Suprapubic skin (tissue), 4 donors: ENCODE measurements around the gene DCAF8L2. TPM values are rescaled to one million over a fixed set of nuclear protein-coding genes. Genes with fewer than 3 reads are reported as not detected.
"Not testable (repeated sequence)": the region's sequence is repeated elsewhere in the genome, so short reads cannot be mapped to it uniquely, and the experiment has no call there.

Source experiments
- DNase-seq, 2 donors: peaks; one replicate each; pipeline ENCODE4 v3.0.0-alpha.2; 2019; ENCODE audit warnings: low spot score in 2 of 2
- H3K27ac ChIP-seq: fragments of 200-600 bp; sonication (generic); one replicate; pipeline ENCODE4 v1.5.1; 2019
- H3K27me3 ChIP-seq: fragments of 200-600 bp; sonication (generic); one replicate; pipeline ENCODE4 v1.5.1; 2019
- H3K36me3 ChIP-seq: fragments of 200-600 bp; sonication (generic); one replicate; pipeline ENCODE4 v1.5.1; 2019
- H3K4me1 ChIP-seq: fragments of 200-600 bp; sonication (generic); one replicate; pipeline ENCODE4 v1.5.1; 2019
- H3K4me3 ChIP-seq: fragments of 200-600 bp; sonication (generic); one replicate; pipeline ENCODE4 v1.5.1; 2019; ENCODE audit warnings: mild to moderate bottlenecking
- H3K9me3 ChIP-seq: fragments of 200-600 bp; sonication (generic); one replicate; pipeline ENCODE4 v1.5.1; 2019
- EP300 ChIP-seq: sonication (generic); formaldehyde crosslinking; IDR thresholded peaks from one replicate; pipeline ENCODE4 v1.6.1; 2017; ENCODE audit warnings: antibody characterized with exemption
- POLR2A ChIP-seq, 2 donors: fragments of 450-650 bp; IDR thresholded peaks; one replicate each; pipeline ENCODE4 v1.6.1; 2017; ENCODE audit warnings: antibody characterized with exemption in 2 of 2, mild to moderate bottlenecking in 2 of 2, moderate library complexity in 2 of 2
- POLR2AphosphoS5 ChIP-seq, 3 donors: sonication (generic); formaldehyde crosslinking; IDR thresholded peaks; one replicate each; pipeline ENCODE4 v1.6.1; 2017; ENCODE audit warnings: antibody characterized with exemption in 3 of 3
- WGBS: methylation state at CpG from one replicate; pipeline ENCODE4 v1.1.5; 2018; 5-methylcytosine and 5-hydroxymethylcytosine counted together
- total RNA-seq, 4 donors: library from RNA; depleted of rRNA; stranded (reverse); fragments of >200 nt; gene quantifications; one replicate each; pipeline ENCODE4 v1.1.0, GENCODE V29; 2016
- TF ChIP-seq, protein P1 (sequence below), 2 donors: fragments of 200-600 bp in 1 of 2; fragments of 450-650 bp in 1 of 2; sonication (generic) in 1 of 2; IDR thresholded peaks; one replicate each; pipeline ENCODE4 v1.5.1; 2016 to 2019; ENCODE audit warnings: antibody characterized with exemption in 2 of 2, mild to moderate bottlenecking in 1 of 2, moderate library complexity in 1 of 2

DCAF8L2 gene
- total RNA-seq, 4 donors from 2014 or later, result not detected

DNA sequence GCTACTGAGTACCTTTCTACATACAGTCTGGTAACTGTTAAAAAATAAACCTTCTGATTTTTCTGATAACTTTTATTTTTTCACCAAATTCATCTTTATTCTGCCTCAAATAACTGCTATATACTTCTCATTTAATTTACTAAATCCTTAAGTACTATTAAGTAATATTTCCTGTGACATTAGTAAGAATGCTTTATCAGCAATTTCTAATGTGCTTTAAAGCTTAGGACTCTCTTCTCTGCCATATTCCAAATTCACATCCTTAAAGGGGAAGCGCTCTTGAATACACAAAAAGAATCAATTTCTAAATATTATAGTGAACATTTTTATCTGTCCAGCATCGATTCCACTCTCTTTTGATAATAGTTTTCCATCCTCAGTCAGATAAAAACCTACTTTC, 81.1 kb downstream of the DCAF8L2 start:
- no peak for DNase-seq
- 62% methylated on average over 2 of the region's 2 CpGs for WGBS
- TF ChIP-seq POLR2A (IDR thresholded peaks at IDR 0.05) (no peak), EP300 (no peak), POLR2AphosphoS5 (IDR thresholded peaks at IDR 0.05) (no peak)
- TF ChIP-seq, protein P1, sequence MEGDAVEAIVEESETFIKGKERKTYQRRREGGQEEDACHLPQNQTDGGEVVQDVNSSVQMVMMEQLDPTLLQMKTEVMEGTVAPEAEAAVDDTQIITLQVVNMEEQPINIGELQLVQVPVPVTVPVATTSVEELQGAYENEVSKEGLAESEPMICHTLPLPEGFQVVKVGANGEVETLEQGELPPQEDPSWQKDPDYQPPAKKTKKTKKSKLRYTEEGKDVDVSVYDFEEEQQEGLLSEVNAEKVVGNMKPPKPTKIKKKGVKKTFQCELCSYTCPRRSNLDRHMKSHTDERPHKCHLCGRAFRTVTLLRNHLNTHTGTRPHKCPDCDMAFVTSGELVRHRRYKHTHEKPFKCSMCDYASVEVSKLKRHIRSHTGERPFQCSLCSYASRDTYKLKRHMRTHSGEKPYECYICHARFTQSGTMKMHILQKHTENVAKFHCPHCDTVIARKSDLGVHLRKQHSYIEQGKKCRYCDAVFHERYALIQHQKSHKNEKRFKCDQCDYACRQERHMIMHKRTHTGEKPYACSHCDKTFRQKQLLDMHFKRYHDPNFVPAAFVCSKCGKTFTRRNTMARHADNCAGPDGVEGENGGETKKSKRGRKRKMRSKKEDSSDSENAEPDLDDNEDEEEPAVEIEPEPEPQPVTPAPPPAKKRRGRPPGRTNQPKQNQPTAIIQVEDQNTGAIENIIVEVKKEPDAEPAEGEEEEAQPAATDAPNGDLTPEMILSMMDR (IDR thresholded peaks at IDR 0.05), result no peak
- H3K27ac ChIP-seq, result no peak overlapping the region
- no peak overlapping the region for H3K4me3 ChIP-seq
- H3K4me1 ChIP-seq, result no peaks in the 10 kb centered on the region
- no peaks in the 10 kb centered on the region for H3K9me3 ChIP-seq
- H3K36me3 ChIP-seq, result no peaks in the 10 kb centered on the region
- no peaks in the 10 kb centered on the region for H3K27me3 ChIP-seq

GRCh38 chrX:27674491-27674890, 84.3 kb downstream of the DCAF8L2 start:
- WGBS, result 49% methylated on average over 4 of the region's 4 CpGs
- no peak overlapping the region for H3K27ac ChIP-seq
- TF ChIP-seq EP300 (no peak), POLR2AphosphoS5 (IDR thresholded peaks at IDR 0.05) (no peak), POLR2A (IDR thresholded peaks at IDR 0.05) (no peak)
- TF ChIP-seq, protein P1 (IDR thresholded peaks at IDR 0.05), result no peak

DNA sequence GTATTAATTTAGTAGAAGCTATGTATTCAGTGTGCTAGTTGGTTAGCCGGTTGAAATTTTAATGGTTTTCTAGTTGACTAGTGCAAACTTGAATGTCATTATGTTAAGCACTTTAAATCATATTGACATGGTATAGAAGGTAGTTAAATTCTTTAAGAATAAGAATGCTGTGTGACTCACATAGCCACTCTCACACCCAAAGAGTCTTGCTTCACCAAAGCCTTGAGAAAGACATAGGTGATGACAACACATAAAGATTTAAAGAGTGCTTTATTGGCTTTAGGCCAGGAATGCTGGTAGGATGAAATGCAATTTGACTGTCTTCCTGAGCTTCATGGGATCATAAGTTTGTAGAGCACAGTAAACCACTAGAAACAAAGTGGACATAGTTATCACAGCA, 85.3 kb downstream of the DCAF8L2 start:
- 56% methylated on average over 1 of the region's 1 CpG for WGBS
- TF ChIP-seq, protein P1 (IDR thresholded peaks at IDR 0.05), result no peak
- TF ChIP-seq POLR2A (IDR thresholded peaks at IDR 0.05), result no peak
- TF ChIP-seq POLR2AphosphoS5 (IDR thresholded peaks at IDR 0.05), result no peak
- TF ChIP-seq EP300, result no peak
- no peak overlapping the region for H3K27ac ChIP-seq

More at GRCh38 chrX:27674491-27674890, 84.3 kb downstream of the DCAF8L2 start:
- Histone ChIP-seq H3K4me1 (no peaks in the 10 kb centered on the region), H3K4me3 (no peak overlapping the region), H3K9me3 (no peaks in the 10 kb centered on the region), H3K27me3 (no peaks in the 10 kb centered on the region), H3K36me3 (no peaks in the 10 kb centered on the region)
- DNase-seq, result no peak

GRCh38 chrX:27679281-27679680, 89.1 kb downstream of the DCAF8L2 start:
- TF ChIP-seq EP300 (no peak), POLR2A (IDR thresholded peaks at IDR 0.05) (no peak), POLR2AphosphoS5 (IDR thresholded peaks at IDR 0.05) (no peak)
- TF ChIP-seq, protein P1 (IDR thresholded peaks at IDR 0.05), result no peak
- Histone ChIP-seq H3K36me3 (no peaks in the 10 kb centered on the region), H3K27ac (no peak overlapping the region), H3K4me1 (no peaks in the 10 kb centered on the region), H3K9me3 (no peaks in the 10 kb centered on the region), H3K4me3 (no peak overlapping the region), H3K27me3 (no peaks in the 10 kb centered on the region)
- DNase-seq, result no peak
- WGBS, result 33% methylated on average over 1 of the region's 1 CpG

More for the DNA sequence above, 85.3 kb downstream of the DCAF8L2 start:
- no peak for DNase-seq
- Histone ChIP-seq H3K36me3 (no peaks in the 10 kb centered on the region), H3K4me3 (no peak overlapping the region), H3K27me3 (no peaks in the 10 kb centered on the region), H3K4me1 (no peaks in the 10 kb centered on the region), H3K9me3 (no peaks in the 10 kb centered on the region)

- H3K4me3 ChIP-seq, result no peak overlapping the region
- H3K36me3 ChIP-seq, result no peaks in the 10 kb centered on the region
- H3K27me3 ChIP-seq, result no peaks in the 10 kb centered on the region
- 52% methylated on average over 1 of the region's 1 CpG for WGBS
- no peak overlapping the region for H3K27ac ChIP-seq
- no peaks in the 10 kb centered on the region for H3K9me3 ChIP-seq
- no peaks in the 10 kb centered on the region for H3K4me1 ChIP-seq
- no peak for DNase-seq
- TF ChIP-seq POLR2AphosphoS5 (IDR thresholded peaks at IDR 0.05), result no peak
- no peak for TF ChIP-seq EP300
- TF ChIP-seq, protein P1 (IDR thresholded peaks at IDR 0.05), result no peak
- TF ChIP-seq POLR2A (IDR thresholded peaks at IDR 0.05), result no peak
Measured at GRCh38 chrX:27680726-27681125, 90.6 kb downstream of the DCAF8L2 start.

DNA sequence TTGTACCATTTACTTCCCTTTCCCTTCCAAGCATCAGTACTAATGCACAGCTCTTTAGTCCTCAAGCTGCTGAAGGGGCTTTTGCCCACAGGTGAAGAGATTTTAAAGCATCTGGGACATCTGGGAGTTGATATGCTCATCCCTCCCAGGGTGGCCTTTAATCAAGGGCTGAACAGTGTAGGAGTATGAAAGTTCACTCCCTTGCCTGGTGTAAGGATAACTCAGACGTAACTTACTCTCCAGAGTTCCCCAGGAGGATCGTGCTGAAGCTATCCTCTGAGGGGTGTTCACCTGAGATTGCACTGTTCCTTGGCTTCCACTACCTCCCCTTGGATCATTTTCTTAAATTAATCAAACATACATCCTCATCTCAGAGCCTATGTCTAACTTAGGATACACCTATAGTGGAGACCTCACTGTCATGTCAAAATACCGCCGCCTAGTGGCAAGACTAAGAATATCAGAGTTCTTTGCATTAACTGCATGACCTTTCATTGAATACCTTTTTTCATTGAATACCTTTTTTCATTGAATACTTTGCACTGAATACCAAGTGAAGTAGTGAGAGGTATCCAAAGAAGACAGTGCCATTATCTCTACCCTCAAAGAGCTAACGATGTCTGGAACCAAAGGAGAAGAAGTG, 93.5 kb downstream of the DCAF8L2 start:
- DNase-seq, H3K27ac ChIP-seq, H3K36me3 ChIP-seq, H3K9me3 ChIP-seq, H3K4me3 ChIP-seq, H3K4me1 ChIP-seq, H3K27me3 ChIP-seq: not testable (repeated sequence)
- 27% methylated on average over 5 of the region's 5 CpGs for WGBS
